ENCODE measurements around the gene SPATS2L. TPM values are rescaled to one million over a fixed set of nuclear protein-coding genes. Genes with fewer than 3 reads are reported as not detected.

The SPATS2L gene
- total and polyA plus RNA-seq, 2 of the 13 experiments (the other 11 are each of a cell fraction or from before 2014, with no cell fraction given) = 154 to 212 TPM

- Histone ChIP-seq H3K4me1 (ENCODE audit: insufficient read depth, low read length) (peaks cover 68% of the 10 kb centered on the region), H3K4me2 (ENCODE audit: low read depth, low read length) (no peak overlapping the region), H3K27me3 (ENCODE audit: control insufficient read depth in 1 of 2, insufficient read depth in 2 of 2, low read length in 2 of 2) (no peaks in the 10 kb centered on the region), H3K79me2 (ENCODE audit: insufficient read depth, low read length) (no peaks in the 10 kb centered on the region), H3K27ac (ENCODE audit: extremely low read length, insufficient read depth, low read length) (no peak overlapping the region), H2AFZ (ENCODE audit: low read length) (no peak overlapping the region), H3K9ac (ENCODE audit: insufficient read depth, low read depth, low read length) (no peak overlapping the region), H3K36me3 (replicated peaks in 1 of 2; ENCODE audit: control insufficient read depth in 1 of 2, insufficient read depth in 2 of 2, low read length in 2 of 2) (peaks cover 9 to 10% of the 10 kb centered on the region in 2 experiments; a peak in 2 of 5 replicates), H3K4me3 (replicated peaks in 1 of 3; ENCODE audit: insufficient read depth in 1 of 3, low read depth in 2 of 3, low read length in 3 of 3) (no peak overlapping the region), H3K9me3 (ENCODE audit: low read length) (no peaks in the 10 kb centered on the region), H4K20me1 (ENCODE audit: insufficient read depth, low read length) (no peaks in the 10 kb centered on the region)
- in situ Hi-C loops (cut with HindIII; ENCODE audit: extremely low pct_ligation_motif_present, low pct_unique_long_range_greater_than_20kb) (loop anchor here (10.0 kb wide), 2 partner anchors 221 to 509 kb away; no protein-coding TSS in a partner anchor), intact Hi-C loops (cut with micrococcal nuclease; ENCODE audit: unreplicated experiment) (loop anchor here (1.0 to 10.0 kb wide), 3 partner anchors 27 to 251 kb away; partner anchors contain the start of gene KCTD18)
- CTCF ChIA-PET (ENCODE audit: low intra/inter-chr PET ratio, low total read pairs) = interaction anchor here (1.0 to 1.4 kb wide), 4 partner anchors 26 to 504 kb away, joined by 5 to 6 read pairs (median 6); partner anchors contain the start of gene KCTD18
- WGBS (ENCODE audit: low lambda C conversion rate) = 27% methylated on average over 4 of the region's 4 CpGs
- POLR2A ChIA-PET = interaction anchor here (1.1 to 3.0 kb wide), 4 partner anchors 26 to 508 kb away, joined by 3 to 9 read pairs (median 4); partner anchors contain the start of gene KCTD18
- no TSS peak for BruUV-seq (replicated peaks)
- peak; percentile 64 for DNase-seq (ENCODE audit: low spot score)
- peak; percentile 86 for ATAC-seq
- peak; percentile 48 for FAIRE-seq
- TF ChIP-seq DR1 (CRISPR knock-in tag; IDR thresholded peaks at IDR 0.05) (no peak), KAT8 (CRISPR knock-in tag; IDR thresholded peaks at IDR 0.05) (no peak), ZBTB33 (CRISPR knock-in tag; IDR thresholded peaks at IDR 0.05) (no peak), ZNF501 (CRISPR knock-in tag; IDR thresholded peaks at IDR 0.05) (0 out of 2 replicates have a peak, but pooled peaks have one; percentile 43), ZNF12 (CRISPR knock-in tag; IDR thresholded peaks at IDR 0.05) (no peak), ZFX (CRISPR knock-in tag; IDR thresholded peaks at IDR 0.05; ENCODE audit: low read depth) (peak; percentile 32; the same call in 1 of the 2 replicates), BRCA1 (CRISPR knock-in tag; IDR thresholded peaks at IDR 0.05) (no peak), ZNF772 (CRISPR knock-in tag; IDR thresholded peaks at IDR 0.05) (peak; percentile 45; the same call in 1 of the 2 replicates), NRL (CRISPR knock-in tag; IDR thresholded peaks at IDR 0.05; ENCODE audit: borderline replicate concordance) (peak; percentile 55; the same call in 1 of the 2 replicates), ZIK1 (CRISPR knock-in tag; IDR thresholded peaks at IDR 0.05; ENCODE audit: borderline replicate concordance, low read depth) (no peak), JUNB (CRISPR knock-in tag; IDR thresholded peaks at IDR 0.05; ENCODE audit: borderline replicate concordance) (no peak), MYPOP (CRISPR knock-in tag; IDR thresholded peaks at IDR 0.05) (no peak), ASH2L (IDR thresholded peaks at IDR 0.05; ENCODE audit: insufficient read length, low read depth, low read length) (no peak), ZNF253 (CRISPR knock-in tag; IDR thresholded peaks at IDR 0.05; ENCODE audit: borderline replicate concordance) (no peak), KDM2A (CRISPR knock-in tag; IDR thresholded peaks at IDR 0.05; ENCODE audit: borderline replicate concordance, low read depth) (peak; percentile 89), ELF1 (CRISPR knock-in tag; IDR thresholded peaks at IDR 0.05) (0 out of 2 replicates have a peak, but pooled peaks have one; percentile 21)
- TF ChIP-seq, protein P1, sequence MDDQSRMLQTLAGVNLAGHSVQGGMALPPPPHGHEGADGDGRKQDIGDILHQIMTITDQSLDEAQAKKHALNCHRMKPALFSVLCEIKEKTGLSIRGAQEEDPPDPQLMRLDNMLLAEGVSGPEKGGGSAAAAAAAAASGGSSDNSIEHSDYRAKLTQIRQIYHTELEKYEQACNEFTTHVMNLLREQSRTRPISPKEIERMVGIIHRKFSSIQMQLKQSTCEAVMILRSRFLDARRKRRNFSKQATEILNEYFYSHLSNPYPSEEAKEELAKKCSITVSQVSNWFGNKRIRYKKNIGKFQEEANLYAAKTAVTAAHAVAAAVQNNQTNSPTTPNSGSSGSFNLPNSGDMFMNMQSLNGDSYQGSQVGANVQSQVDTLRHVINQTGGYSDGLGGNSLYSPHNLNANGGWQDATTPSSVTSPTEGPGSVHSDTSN (CRISPR knock-in tag; IDR thresholded peaks at IDR 0.05; ENCODE audit: borderline replicate concordance) = no peak
- TF ChIP-seq, protein P2, sequence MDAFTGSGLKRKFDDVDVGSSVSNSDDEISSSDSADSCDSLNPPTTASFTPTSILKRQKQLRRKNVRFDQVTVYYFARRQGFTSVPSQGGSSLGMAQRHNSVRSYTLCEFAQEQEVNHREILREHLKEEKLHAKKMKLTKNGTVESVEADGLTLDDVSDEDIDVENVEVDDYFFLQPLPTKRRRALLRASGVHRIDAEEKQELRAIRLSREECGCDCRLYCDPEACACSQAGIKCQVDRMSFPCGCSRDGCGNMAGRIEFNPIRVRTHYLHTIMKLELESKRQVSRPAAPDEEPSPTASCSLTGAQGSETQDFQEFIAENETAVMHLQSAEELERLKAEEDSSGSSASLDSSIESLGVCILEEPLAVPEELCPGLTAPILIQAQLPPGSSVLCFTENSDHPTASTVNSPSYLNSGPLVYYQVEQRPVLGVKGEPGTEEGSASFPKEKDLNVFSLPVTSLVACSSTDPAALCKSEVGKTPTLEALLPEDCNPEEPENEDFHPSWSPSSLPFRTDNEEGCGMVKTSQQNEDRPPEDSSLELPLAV (CRISPR knock-in tag; conservative IDR thresholded peaks at IDR 0.05; ENCODE audit: low read depth) = no peak
Observed at GRCh38 chr2:200483729-200484198, 177.3 kb downstream of the SPATS2L start.
